ENCODE data around the gene CCDC33.
A peak's percentile ranks its signal among the peaks of the same experiment; 100 is the strongest.

Gene CCDC33

GRCh38 chr15:74235962-74236361 is at the start of gene CCDC33:
Gene CCDC33, plus strand, starts transcription at chr15:74236326. Its CDS starts 394 bp downstream, at chr15:74236720.
- no peak within 1 kb of the TSS for H3K4me3 ChIP-seq (ENCODE audit: low read depth, low read length)
- DNase-seq (ENCODE audit: low read depth) = peak; percentile 81
- TF ChIP-seq CTCF (IDR thresholded peaks at IDR 0.05; ENCODE audit: insufficient read depth, low read depth, low read length, missing control alignments) = no peak

GRCh38 chr15:74188216-74188615 is 47.9 kb upstream of the CCDC33 start:
- no peak for DNase-seq (ENCODE audit: low read depth)
- H3K4me3 ChIP-seq (ENCODE audit: low read depth, low read length) = no peak overlapping the region
- no peak for TF ChIP-seq CTCF (IDR thresholded peaks at IDR 0.05; ENCODE audit: insufficient read depth, low read depth, low read length, missing control alignments)

GRCh38 chr15:74191798-74192197 is 44.3 kb upstream of the CCDC33 start:
- TF ChIP-seq CTCF (IDR thresholded peaks at IDR 0.05; ENCODE audit: insufficient read depth, low read depth, low read length, missing control alignments) = no peak
- DNase-seq (ENCODE audit: low read depth) = no peak
- no peak overlapping the region for H3K4me3 ChIP-seq (ENCODE audit: low read depth, low read length)

- DNase-seq (ENCODE audit: low read depth) = no peak
- H3K4me3 ChIP-seq (ENCODE audit: low read depth, low read length) = no peak overlapping the region
- TF ChIP-seq CTCF (IDR thresholded peaks at IDR 0.05; ENCODE audit: insufficient read depth, low read depth, low read length, missing control alignments) = no peak
These were observed 43.4 kb upstream of the CCDC33 start for GRCh38 chr15:74192751-74193150.

- no peak overlapping the region for H3K4me3 ChIP-seq (ENCODE audit: low read depth, low read length)
- peak; percentile 61 for DNase-seq (ENCODE audit: low read depth)
- no peak for TF ChIP-seq CTCF (IDR thresholded peaks at IDR 0.05; ENCODE audit: insufficient read depth, low read depth, low read length, missing control alignments)
These were observed 42.8 kb upstream of the CCDC33 start for GRCh38 chr15:74193299-74193718.

GRCh38 chr15:74193905-74194304 is 42.2 kb upstream of the CCDC33 start:
- TF ChIP-seq CTCF (IDR thresholded peaks at IDR 0.05; ENCODE audit: insufficient read depth, low read depth, low read length, missing control alignments) = no peak
- no peak for DNase-seq (ENCODE audit: low read depth)
- no peak overlapping the region for H3K4me3 ChIP-seq (ENCODE audit: low read depth, low read length)
